ENCODE results near the gene GRID2.

Gene GRID2

GRCh38 chr4:93446038-93446437 is 1142.3 kb downstream of the GRID2 start:
- DNase-seq, result no peak

- no peak for DNase-seq
These were observed 1145.0 kb downstream of the GRID2 start for GRCh38 chr4:93448691-93449293.

- no peak for DNase-seq
These were observed 1148.2 kb downstream of the GRID2 start for GRCh38 chr4:93451954-93452353.

GRCh38 chr4:93461541-93461940 is 1157.8 kb downstream of the GRID2 start:
- DNase-seq, result no peak

DNA sequence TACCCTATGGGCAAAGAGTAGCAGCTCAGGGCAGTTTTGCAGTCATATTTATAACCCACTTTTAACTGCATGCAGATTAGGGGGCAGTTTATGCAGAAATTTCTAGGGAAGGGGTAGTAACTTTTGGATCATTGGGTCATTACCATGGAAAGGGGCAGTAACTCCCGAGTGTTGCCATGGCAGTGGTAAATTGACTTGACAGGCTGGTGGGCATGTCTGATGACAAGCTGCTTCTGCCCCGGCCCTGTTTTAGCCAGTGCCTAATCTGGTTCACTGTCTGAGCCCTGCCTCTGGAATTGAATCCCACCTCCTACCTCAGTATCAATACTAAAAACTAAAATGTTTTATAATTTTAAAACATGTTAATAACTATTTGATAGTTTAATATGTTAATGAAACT is 1162.7 kb downstream of the GRID2 start:
- no peak for DNase-seq

DNA sequence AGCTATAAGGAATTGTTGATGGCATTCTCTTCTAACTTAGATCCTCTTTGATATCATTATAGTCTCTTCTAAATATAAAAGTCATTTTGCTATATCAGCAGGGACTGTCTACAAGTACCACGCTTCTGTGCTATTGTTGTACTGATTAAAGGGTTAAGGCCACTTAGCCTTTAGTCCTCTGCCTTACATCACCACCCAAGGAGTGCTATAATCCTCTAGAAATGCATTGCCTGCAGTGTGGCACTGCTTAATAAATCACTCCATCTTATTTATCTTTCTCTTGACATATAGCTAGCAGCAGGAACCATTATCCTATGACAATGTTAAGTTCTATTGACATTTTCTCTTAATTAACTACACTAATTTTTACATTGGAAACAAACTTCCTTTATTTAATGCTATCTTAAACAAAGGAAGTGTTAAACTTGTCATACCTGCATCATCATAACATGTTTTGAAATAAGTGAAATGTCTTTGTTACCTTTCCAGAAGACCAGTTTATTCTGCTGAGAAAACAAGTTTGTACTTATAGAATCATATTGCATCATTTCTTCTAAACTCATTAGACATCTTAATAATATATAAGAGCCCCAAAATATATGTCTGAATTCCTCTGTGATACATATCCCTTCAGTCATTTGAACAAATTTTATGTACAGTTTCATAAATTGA is 1163.9 kb downstream of the GRID2 start:
- no peak for DNase-seq

DNA sequence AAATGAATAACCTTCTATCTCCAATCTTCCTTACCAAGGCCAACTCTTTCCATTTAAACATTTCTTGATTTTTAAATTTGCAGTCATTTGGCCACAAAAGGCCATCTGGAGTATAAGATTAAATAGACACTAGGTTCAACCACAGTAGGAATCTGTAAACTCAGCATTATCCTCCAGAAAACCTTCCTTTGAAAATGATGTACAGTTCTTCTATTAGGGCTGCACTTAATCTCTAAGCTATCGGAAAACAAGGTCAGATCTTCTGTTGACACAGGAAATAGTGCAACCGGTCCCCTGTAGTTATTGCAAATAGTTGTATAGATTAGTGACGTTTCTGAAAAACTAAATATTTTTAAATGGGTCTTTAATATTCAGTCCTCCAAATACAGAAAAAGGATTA is 1165.8 kb downstream of the GRID2 start:
- DNase-seq, result no peak

DNA sequence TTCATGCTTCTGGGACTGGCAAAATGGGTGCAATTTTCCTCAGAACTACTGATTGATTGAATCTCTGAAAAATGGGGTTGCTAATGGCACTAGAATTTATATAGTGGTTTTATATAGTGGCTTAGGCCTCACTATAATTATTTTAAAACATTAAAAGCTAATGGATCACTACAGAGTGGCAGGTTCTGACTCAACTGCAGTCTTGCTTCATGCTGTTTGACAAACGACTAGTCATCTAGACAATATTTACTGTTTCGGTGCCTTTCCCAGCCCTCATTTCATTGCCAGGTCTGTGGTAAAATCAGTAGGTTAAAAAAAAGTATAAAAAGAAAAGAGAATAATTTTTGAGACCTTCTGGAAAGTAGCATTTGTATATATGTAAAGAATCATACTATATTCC is 1172.0 kb downstream of the GRID2 start:
- no peak for DNase-seq

DNA sequence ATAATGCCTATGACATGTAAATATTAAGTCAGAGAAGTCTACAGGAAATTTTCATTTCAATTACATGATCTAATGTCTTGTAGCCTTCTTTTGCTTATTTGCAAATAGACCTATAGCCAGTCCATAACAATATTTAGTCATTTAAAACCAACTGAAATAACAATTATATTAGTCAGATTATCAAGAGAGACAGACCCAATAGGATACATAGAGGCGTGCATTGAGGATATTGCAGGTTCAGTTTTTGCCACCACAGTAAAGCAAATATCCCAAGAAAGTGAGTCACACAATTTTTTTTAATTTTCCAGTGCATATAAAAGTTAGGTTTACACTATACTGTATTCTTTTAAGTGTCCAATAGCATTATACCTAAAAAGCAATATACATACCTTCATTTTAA is 1175.0 kb downstream of the GRID2 start:
- DNase-seq, result no peak

- no peak for DNase-seq
These were observed 1176.7 kb downstream of the GRID2 start for GRCh38 chr4:93480452-93480851.

DNA sequence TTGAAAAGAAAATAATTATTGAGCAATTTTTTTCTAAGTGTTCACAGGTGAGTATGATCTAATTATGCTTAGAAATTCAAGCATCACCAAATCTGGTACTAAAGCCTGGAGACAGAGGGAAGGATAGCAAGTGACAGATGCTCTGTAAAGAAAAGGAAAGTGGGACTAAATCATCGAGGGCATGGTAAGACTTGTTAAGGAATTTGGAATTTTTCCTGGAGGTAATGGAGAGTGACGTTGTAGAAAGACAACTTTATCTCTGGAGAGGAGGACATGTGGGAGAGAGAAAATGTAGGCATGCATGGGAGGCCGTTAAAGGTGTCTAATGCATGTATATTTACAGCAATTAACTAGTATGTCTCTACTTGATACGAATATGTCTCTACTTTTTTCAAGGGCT is 1191.6 kb downstream of the GRID2 start:
- no peak for DNase-seq

- DNase-seq, result no peak
These were observed 1197.5 kb downstream of the GRID2 start for GRCh38 chr4:93501244-93501643.

DNA sequence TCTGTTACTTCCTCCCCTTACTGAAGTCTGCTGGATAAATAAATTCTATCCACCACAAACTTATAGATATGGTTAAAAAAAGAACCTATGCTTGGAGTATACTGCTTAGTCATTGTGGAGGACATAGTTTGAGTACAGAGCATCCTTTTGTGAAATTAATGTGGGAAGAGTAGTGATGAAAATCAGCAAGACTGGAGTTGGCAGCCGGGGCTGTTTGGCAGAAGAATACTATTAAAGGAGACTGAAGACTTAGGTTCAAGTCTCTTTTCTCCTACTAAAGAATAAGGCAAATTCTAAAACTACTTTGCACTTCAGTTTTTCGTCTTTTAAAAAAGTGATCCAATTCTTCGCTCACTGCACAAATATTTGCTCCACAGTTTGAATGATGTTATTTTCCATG is 1198.2 kb downstream of the GRID2 start:
- DNase-seq, result no peak

- no peak for DNase-seq
These were observed 1199.2 kb downstream of the GRID2 start for GRCh38 chr4:93502991-93503390.

DNA sequence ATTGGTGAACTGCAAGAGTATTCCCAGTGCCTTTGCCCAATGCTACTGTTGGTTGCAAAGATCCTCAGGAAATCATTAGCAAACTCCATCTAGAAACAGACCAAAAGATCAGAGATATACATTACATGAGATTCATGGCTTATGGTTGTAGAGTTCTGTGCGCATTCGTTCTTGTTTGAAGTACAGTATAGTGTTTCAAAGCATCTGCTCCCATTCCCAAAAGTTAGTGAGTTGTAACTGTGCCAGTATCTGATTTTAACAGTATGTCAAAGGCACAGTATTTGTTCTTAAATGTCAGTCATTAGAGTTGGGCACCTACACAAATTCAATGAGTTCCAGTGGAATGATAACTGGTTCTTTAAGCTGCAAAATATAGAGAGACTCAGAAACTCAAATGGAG is 1210.1 kb downstream of the GRID2 start:
- no peak for DNase-seq

DNA sequence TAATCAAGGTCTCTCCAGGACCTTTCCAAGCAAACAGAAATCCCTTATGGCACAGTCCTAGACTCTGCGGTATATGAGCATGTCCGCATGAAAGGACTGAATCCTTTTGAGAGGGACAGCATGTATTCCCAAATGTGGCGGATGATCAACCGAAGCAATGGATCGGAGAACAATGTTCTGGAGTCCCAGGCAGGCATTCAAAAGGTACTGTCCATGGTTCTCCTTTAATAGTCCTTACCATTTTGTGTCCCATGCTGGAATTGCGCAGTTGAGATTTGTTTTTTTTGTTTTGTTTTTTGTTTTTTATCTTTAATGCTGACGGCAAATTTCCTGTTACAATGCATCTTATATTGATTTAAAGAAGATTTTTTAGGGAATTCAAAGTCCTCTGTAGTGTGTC is 1211.4 kb downstream of the GRID2 start:
- DNase-seq, result no peak

DNA sequence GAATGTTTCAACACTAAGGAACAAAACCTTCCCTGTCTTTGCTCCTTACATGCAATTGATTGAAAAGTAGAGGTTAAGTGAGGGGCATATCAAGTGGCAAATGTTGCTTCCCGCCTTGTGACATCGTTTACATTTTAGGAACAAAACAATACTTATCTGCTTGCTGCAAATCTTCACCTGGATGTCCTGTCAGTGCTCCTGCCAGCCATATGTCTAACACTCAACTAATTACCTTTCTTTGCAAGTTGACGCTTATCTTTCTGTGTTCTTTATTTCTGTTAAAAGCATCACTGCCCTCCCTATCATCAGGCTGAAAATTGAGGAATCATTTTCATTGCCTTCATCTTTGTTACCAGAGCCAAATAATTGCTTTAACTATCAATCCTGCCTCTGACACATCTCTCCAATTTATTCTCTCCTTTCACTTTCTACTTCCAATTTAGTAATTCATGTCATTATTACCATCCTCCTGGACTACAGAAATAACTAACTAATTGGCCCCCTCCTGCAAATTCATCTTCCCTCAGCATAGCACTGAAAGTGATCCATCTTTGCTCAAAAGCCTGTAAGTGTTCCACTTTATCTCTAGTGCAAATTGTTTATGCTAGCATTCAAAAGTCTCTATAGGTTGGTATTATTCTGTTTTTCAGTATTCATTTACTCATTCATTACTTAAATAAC is 1226.1 kb downstream of the GRID2 start:
- DNase-seq, result no peak

GRCh38 chr4:93532234-93532633 is 1228.5 kb downstream of the GRID2 start:
- DNase-seq, result no peak

GRCh38 chr4:93540562-93540961 is 1236.8 kb downstream of the GRID2 start:
- no peak for DNase-seq

DNA sequence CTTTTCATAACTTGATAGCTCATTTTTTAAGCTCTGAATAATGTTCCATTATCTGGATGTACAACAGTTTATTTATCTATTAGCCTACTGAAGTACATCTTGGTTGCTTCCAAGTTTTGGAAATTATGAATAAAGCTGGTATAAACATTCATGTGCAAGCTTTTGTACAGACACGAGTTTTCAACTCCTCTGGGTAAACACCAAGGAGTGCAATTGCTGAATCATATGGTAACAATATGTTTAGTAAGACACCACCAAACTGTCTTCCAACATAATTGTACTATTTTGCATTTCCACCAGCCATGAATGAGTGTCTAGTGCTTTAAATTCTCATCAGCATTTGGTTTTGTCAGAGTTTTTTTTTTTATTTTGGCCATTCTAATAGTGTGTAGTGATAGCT is 1258.1 kb downstream of the GRID2 start:
- no peak for DNase-seq

DNA sequence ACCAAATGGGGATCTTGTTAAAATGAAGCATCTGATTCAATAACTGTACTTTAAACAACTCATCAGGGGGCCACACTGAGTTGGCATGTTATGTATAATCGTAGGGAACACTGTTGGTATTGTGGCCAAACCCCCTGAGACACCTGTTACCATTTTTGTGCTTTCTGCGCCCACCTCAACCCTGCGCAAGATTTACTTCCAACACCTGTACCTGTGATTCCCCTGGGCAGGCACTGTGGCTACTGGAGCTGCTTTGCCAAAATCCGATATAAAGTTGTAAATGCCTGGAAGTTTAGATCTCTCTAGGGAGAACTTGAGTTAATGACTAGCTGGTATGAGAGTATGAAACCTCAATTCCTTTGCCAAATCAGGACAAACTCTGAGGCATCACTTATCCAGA is 1265.0 kb downstream of the GRID2 start:
- no peak for DNase-seq

DNA sequence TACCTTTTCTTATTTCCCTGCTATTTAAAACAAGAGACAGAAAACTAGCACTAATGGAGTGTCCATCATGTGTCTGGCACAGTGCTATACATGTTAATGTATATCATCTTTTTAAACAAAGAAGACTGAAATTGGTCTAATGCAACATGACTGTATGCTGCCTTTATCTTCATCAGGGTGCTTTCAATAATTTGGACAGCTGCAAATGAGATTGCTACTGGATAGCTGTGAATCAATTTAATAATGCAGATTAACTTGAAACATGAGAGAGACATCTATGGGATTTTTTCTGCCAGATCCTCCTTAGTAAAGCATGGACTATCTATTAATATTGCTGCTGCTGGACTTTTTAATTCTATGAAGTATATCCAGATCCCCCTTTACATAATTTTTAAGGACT is 1269.5 kb downstream of the GRID2 start:
- DNase-seq, result no peak

DNA sequence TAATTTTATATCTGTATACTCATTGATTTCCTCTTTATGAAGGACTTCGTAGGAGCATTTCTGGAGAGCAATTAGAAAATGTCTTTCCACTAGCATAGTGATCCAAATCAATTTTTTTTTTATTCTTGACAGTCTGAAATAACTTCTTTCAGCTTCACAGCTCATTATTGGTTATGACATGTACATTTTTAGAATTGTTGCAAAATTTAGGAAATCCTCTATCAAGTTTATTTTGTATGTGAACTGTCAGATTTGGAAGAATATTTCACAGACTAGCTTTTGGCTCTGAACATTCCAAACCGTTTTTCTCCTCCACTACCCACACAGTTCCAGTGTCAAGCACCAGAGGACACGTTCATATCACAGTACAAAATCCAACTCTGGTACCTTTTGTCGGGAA is 1275.2 kb downstream of the GRID2 start:
- DNase-seq, result no peak

DNA sequence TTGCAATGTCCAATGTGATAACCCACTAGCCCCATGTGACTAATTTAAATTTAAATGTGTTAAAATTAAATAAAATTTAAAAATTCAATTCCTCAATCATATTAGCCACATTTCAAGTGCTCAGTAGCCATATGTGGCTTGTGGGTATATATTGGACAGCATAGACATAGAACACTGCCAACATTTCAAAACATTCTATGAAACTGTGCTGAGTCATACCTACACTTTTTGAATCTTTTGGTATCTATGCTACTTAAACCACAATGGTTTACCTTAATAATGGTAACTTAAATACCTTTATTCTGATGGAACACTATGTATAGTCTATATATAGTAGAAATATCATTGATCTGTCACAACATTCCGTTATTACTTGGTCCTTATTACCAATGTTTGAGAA is 1301.4 kb downstream of the GRID2 start:
- DNase-seq, result no peak

DNA sequence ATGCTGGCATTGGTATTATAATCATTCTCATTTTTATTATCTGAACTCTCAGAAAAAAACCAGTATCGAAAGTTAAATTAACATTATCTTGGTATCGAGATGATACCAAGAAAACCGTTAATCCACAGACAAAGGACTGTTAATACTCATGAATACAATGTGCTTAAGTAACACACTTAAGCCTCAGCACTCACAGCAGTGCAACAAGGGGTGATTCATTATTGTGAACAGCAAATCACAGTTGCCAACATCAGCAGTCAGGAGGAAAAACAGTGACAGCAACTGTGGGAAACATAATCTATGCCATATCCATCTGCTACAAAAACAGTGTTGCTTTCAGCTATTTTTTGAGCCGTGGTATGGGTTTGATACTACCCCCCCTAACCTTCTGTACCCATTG is 1313.8 kb downstream of the GRID2 start:
- DNase-seq, result no peak
